Measurements from ENCODE around the gene ANXA11. TPM values are rescaled to one million over a fixed set of nuclear protein-coding genes. Genes with fewer than 3 reads are reported as not detected.

ANXA11 gene
- total RNA-seq, 3 donors from 2014 or later = 83.3 to 102 (median 93.4) TPM

GRCh38 chr10:80166581-80167470, 38.5 kb downstream of the ANXA11 start:
- Histone ChIP-seq H3K9me3 (no peaks in the 10 kb centered on the region), H3K4me3 (no peak overlapping the region), H3K27me3 (no peaks in the 10 kb centered on the region), H3K36me3 (no peaks in the 10 kb centered on the region), H3K4me1 (peaks cover 0 to 10% of the 10 kb centered on the region in 2 donors), H3K27ac (peak overlapping the region in 1 of 2 donors; percentile 89)
- DNase-seq (ENCODE audit: low spot score in 2 of 2) = no peak
- intact Hi-C loops (cut with DNase I; ENCODE audit: low total_unique reads) = no loop called here
- no peak for TF ChIP-seq POLR2AphosphoS5 (IDR thresholded peaks at IDR 0.05)
- no peak for TF ChIP-seq POLR2A (IDR thresholded peaks at IDR 0.05)
- TF ChIP-seq CTCF (IDR thresholded peaks at IDR 0.05) = no peak

- no peak for TF ChIP-seq CTCF (IDR thresholded peaks at IDR 0.05)
- TF ChIP-seq POLR2AphosphoS5 (IDR thresholded peaks at IDR 0.05) = no peak
- TF ChIP-seq POLR2A (IDR thresholded peaks at IDR 0.05) = no peak
- H3K4me3 ChIP-seq = no peak overlapping the region
- H3K36me3 ChIP-seq = no peaks in the 10 kb centered on the region
- H3K4me1 ChIP-seq = peaks cover 0 to 10% of the 10 kb centered on the region in 2 donors
- no peak for DNase-seq (ENCODE audit: low spot score in 2 of 2)
- peak overlapping the region in 1 of 2 donors; percentile 89 for H3K27ac ChIP-seq
- intact Hi-C loops (cut with DNase I; ENCODE audit: low total_unique reads) = no loop called here
- no peaks in the 10 kb centered on the region for H3K27me3 ChIP-seq
- no peaks in the 10 kb centered on the region for H3K9me3 ChIP-seq
These were observed 40.2 kb downstream of the ANXA11 start for GRCh38 chr10:80165173-80165572.

- Histone ChIP-seq H3K4me3 (no peak overlapping the region), H3K9me3 (no peaks in the 10 kb centered on the region), H3K27ac (peak overlapping the region; percentile 13 to 89), H3K27me3 (no peaks in the 10 kb centered on the region), H3K4me1 (peaks cover under 1 to 10% of the 10 kb centered on the region in 2 donors), H3K36me3 (no peaks in the 10 kb centered on the region)
- DNase-seq (ENCODE audit: low spot score in 2 of 2) = no peak
- TF ChIP-seq POLR2AphosphoS5 (IDR thresholded peaks at IDR 0.05) = no peak
- TF ChIP-seq POLR2A (IDR thresholded peaks at IDR 0.05) = no peak
- no peak for TF ChIP-seq CTCF (IDR thresholded peaks at IDR 0.05)
- intact Hi-C loops (cut with DNase I; ENCODE audit: low total_unique reads) = no loop called here
These were observed 40.7 kb downstream of the ANXA11 start for GRCh38 chr10:80164596-80164995.

GRCh38 chr10:80163741-80164341, 41.5 kb downstream of the ANXA11 start:
- DNase-seq (ENCODE audit: low spot score in 2 of 2) = no peak
- intact Hi-C loops (cut with DNase I; ENCODE audit: low total_unique reads) = no loop called here
- Histone ChIP-seq H3K4me3 (peak overlapping the region in 1 of 3 donors; percentile 7), H3K27me3 (no peaks in the 10 kb centered on the region), H3K36me3 (no peaks in the 10 kb centered on the region), H3K27ac (peak overlapping the region; percentile 13 to 89), H3K4me1 (peaks cover 8 to 10% of the 10 kb centered on the region in 2 donors), H3K9me3 (no peaks in the 10 kb centered on the region)
- no peak for TF ChIP-seq POLR2AphosphoS5 (IDR thresholded peaks at IDR 0.05)
- TF ChIP-seq CTCF (IDR thresholded peaks at IDR 0.05) = no peak
- TF ChIP-seq POLR2A (IDR thresholded peaks at IDR 0.05) = no peak

All from breast epithelium (tissue), 4 donors.